HG03066 (cell line): ENCODE data around the gene PRKN.

Experiments used
- ATAC-seq: cut with Tn5 transposase; IDR thresholded peaks from one replicate; pipeline ENCODE4 v1.9.1; 2021; ENCODE audit warnings: low read depth; ENCODE audit not compliant: unreplicated experiment

Gene PRKN

GRCh38 chr6:162474722-162475121, 252.8 kb downstream of the PRKN start:
- ATAC-seq, result no peak

- no peak for ATAC-seq
Observed at GRCh38 chr6:162471842-162472241, 255.7 kb downstream of the PRKN start.

- ATAC-seq, result no peak
Observed at GRCh38 chr6:162468326-162468725, 259.2 kb downstream of the PRKN start.

- no peak for ATAC-seq
Observed at GRCh38 chr6:162467679-162468078, 259.9 kb downstream of the PRKN start.

GRCh38 chr6:162463576-162463975, 264.0 kb downstream of the PRKN start:
- no peak for ATAC-seq

GRCh38 chr6:162459985-162460384, 267.6 kb downstream of the PRKN start:
- ATAC-seq, result no peak

- no peak for ATAC-seq
Observed at GRCh38 chr6:162450358-162450757, 277.2 kb downstream of the PRKN start.

- ATAC-seq, result no peak
Observed at GRCh38 chr6:162448294-162448693, 279.3 kb downstream of the PRKN start.

- no peak for ATAC-seq
Observed at GRCh38 chr6:162443101-162443500, 284.5 kb downstream of the PRKN start.

- no peak for ATAC-seq
Observed at GRCh38 chr6:162442687-162443086, 284.9 kb downstream of the PRKN start.

GRCh38 chr6:162441991-162442390, 285.6 kb downstream of the PRKN start:
- ATAC-seq, result no peak

- ATAC-seq, result no peak
Observed at GRCh38 chr6:162438980-162439379, 288.6 kb downstream of the PRKN start.

GRCh38 chr6:162435071-162435470, 292.5 kb downstream of the PRKN start:
- ATAC-seq, result no peak

GRCh38 chr6:162421004-162421403, 306.6 kb downstream of the PRKN start:
- ATAC-seq, result no peak

GRCh38 chr6:162416831-162417537, 310.6 kb downstream of the PRKN start:
- no peak for ATAC-seq

GRCh38 chr6:162416307-162416706, 311.3 kb downstream of the PRKN start:
- no peak for ATAC-seq

- ATAC-seq, result no peak
Observed at GRCh38 chr6:162409741-162410691, 317.6 kb downstream of the PRKN start.

- ATAC-seq, result no peak
Observed at GRCh38 chr6:162408826-162409535, 318.6 kb downstream of the PRKN start.

GRCh38 chr6:162404951-162405350, 322.6 kb downstream of the PRKN start:
- ATAC-seq, result no peak

GRCh38 chr6:162403031-162403430, 324.5 kb downstream of the PRKN start:
- no peak for ATAC-seq

- no peak for ATAC-seq
Observed at GRCh38 chr6:162395181-162395580, 332.4 kb downstream of the PRKN start.
